SU-DHL-6 (cell line): ENCODE results near the gene FBP1.

ENCODE experiments used
- H2AFZ ChIP-seq: fragments of 200-600 bp; sonication (generic); 2 replicates; pipeline ENCODE4 v1.6.1; 2014; ENCODE audit warnings: low read depth, mild to moderate bottlenecking, moderate library complexity, mixed read lengths, antibody characterized with exemption, low read length; ENCODE audit not compliant: severe bottlenecking
- H3F3A ChIP-seq: fragments of 200-600 bp; shearing (Covaris generic); 2 replicates; pipeline ENCODE4 v1.6.0; 2016; ENCODE audit warnings: antibody characterized with exemption, mild to moderate bottlenecking; ENCODE audit not compliant: insufficient read depth
- H3K27ac ChIP-seq: fragments of 200-600 bp; sonication (generic); 2 replicates; pipeline ENCODE4 v1.5.1; 2016; ENCODE audit warnings: low read depth, mild to moderate bottlenecking, low read length, moderate library complexity, mixed read lengths
- H3K27me3 ChIP-seq: fragments of 200-600 bp; sonication (generic), shearing (Covaris generic); 2 replicates; pipeline ENCODE4 v1.6.0; 2014; ENCODE audit warnings: mild to moderate bottlenecking, low read length
- H3K36me3 ChIP-seq: fragments of 200-600 bp; sonication (generic); 2 replicates; pipeline ENCODE4 v1.6.1; 2014; ENCODE audit warnings: mild to moderate bottlenecking, low read length, mixed read lengths
- H3K4me2 ChIP-seq: fragments of 300-600, 200-600 bp; shearing (Covaris generic), sonication (generic); 2 replicates; pipeline ENCODE4 v1.6.0; 2014; ENCODE audit warnings: low read length, low read depth, mild to moderate bottlenecking; ENCODE audit not compliant: poor library complexity, severe bottlenecking
- H3K4me3 ChIP-seq: fragments of 200-600 bp; sonication (generic); 2 replicates; pipeline ENCODE4 v1.5.1; 2014; ENCODE audit warnings: antibody characterized with exemption, low read length, mild to moderate bottlenecking, mixed read lengths; ENCODE audit not compliant: insufficient read depth, poor library complexity, severe bottlenecking
- H3K79me2 ChIP-seq: fragments of 200-600 bp; sonication (generic); 2 replicates; pipeline ENCODE4 v1.6.1; 2014; ENCODE audit warnings: mild to moderate bottlenecking, low read length, moderate library complexity; ENCODE audit not compliant: insufficient read depth
- H3K9ac ChIP-seq: fragments of 200-600 bp; sonication (generic); 2 replicates; pipeline ENCODE4 v1.7.0; 2014; ENCODE audit warnings: mild to moderate bottlenecking, low read length
- H3K9me2 ChIP-seq: fragments of 200-600 bp; sonication (generic); replicated peaks from 2 replicates; pipeline ENCODE4 v1.6.1; 2014; ENCODE audit warnings: low read length; ENCODE audit not compliant: insufficient read depth
- H3K9me3 ChIP-seq: fragments of 200-600 bp; sonication (generic); 2 replicates; pipeline ENCODE4 v1.6.1; 2014; ENCODE audit warnings: low read length, mixed read lengths; ENCODE audit not compliant: insufficient read depth
- H4K20me1 ChIP-seq: fragments of 200-600 bp; sonication (generic); 2 replicates; pipeline ENCODE4 v1.6.1; 2014; ENCODE audit warnings: low read depth, mild to moderate bottlenecking, antibody characterized with exemption, low read length, moderate library complexity, mixed read lengths
- EZH2phosphoT487 ChIP-seq: fragments of 200-600 bp; sonication (generic), shearing (Covaris generic); conservative IDR thresholded peaks from 2 replicates; pipeline ENCODE4 v1.6.1; 2018; ENCODE audit warnings: mild to moderate bottlenecking, antibody characterized with exemption, low read length, moderate library complexity, mixed read lengths
- TF ChIP-seq, protein P1 (sequence below): fragments of 200-600 bp; sonication (generic); IDR thresholded peaks from one replicate; pipeline ENCODE4 v1.5.1; 2017; ENCODE audit warnings: antibody characterized with exemption, mild to moderate bottlenecking, low read length, moderate library complexity; ENCODE audit not compliant: insufficient read depth, poor library complexity, severe bottlenecking

FBP1 gene

DNA sequence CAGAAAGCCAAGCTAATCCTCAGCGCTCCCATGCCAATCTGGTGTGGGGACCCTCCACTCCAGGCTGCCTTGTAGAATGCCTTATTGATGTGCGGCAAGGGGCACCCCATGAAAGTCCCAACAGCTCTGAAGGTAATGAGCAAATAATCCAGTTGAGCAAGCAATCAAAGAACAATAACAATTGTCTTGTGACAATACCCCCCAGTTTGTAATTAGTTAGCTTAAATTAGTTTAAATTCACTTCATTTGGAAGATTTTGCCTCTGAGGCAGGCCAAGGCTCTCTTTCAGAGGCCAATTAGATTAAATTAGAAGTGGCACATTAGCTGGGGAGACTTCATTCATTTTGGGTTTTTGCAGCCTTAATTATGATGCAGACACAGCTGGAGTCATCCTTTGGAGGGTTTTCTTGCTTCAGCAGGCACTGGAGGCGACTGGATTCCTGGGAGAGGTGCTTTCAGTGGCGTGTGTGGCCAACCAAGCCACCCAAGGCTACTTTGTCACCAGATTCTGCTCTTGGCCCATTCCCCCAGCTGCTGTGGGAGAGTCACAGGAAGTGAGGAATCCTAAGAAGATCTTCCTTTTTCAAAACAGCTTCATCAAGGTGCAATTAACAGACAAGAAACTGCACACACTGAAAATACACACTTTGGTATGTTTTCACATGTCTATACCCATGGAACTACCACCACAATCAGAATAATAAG, 17.9 kb upstream of the FBP1 start:
- Histone ChIP-seq H3K9me3 (no peaks in the 10 kb centered on the region), H3K36me3 (no peaks in the 10 kb centered on the region), H3K4me3 (no peak overlapping the region), H2AFZ (no peak overlapping the region), H4K20me1 (no peaks in the 10 kb centered on the region), H3K9ac (no peak overlapping the region), H3K79me2 (no peaks in the 10 kb centered on the region), H3K4me2 (no peak overlapping the region), H3K27me3 (no peaks in the 10 kb centered on the region), H3F3A (no peaks in the 10 kb centered on the region), H3K27ac (no peak overlapping the region), H3K9me2 (no peaks in the 10 kb centered on the region)
- no peak for TF ChIP-seq EZH2phosphoT487
- TF ChIP-seq, protein P1, sequence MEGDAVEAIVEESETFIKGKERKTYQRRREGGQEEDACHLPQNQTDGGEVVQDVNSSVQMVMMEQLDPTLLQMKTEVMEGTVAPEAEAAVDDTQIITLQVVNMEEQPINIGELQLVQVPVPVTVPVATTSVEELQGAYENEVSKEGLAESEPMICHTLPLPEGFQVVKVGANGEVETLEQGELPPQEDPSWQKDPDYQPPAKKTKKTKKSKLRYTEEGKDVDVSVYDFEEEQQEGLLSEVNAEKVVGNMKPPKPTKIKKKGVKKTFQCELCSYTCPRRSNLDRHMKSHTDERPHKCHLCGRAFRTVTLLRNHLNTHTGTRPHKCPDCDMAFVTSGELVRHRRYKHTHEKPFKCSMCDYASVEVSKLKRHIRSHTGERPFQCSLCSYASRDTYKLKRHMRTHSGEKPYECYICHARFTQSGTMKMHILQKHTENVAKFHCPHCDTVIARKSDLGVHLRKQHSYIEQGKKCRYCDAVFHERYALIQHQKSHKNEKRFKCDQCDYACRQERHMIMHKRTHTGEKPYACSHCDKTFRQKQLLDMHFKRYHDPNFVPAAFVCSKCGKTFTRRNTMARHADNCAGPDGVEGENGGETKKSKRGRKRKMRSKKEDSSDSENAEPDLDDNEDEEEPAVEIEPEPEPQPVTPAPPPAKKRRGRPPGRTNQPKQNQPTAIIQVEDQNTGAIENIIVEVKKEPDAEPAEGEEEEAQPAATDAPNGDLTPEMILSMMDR: no peak

DNA sequence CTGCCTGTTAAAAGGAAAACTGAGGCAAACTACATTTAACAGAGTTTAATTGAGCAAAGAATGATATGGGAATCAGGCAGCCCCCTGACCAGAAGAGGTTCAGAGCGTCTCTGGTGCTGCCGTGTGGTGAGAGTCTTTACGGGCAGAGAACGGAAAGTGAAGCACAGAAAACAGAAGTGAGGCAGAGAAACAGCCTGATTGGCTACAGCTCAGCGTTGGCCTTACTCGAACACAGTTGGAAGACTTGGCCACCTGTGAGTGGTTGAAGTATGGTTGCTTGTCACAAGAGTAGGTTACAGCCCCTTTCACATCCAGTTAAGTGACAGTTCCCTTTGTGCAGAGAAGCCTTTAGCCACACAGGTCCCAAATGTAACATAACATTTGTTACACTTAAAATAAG, 16.9 kb upstream of the FBP1 start:
- H3K4me3 ChIP-seq: no peak overlapping the region
- H3K36me3 ChIP-seq: no peaks in the 10 kb centered on the region
- no peak overlapping the region for H3K27ac ChIP-seq
- H3K9me2 ChIP-seq: no peaks in the 10 kb centered on the region
- H4K20me1 ChIP-seq: no peaks in the 10 kb centered on the region
- H3K9ac ChIP-seq: peak overlapping the region; percentile 13; the same call in 1 of the 2 replicates
- H2AFZ ChIP-seq: peak overlapping the region; percentile 49
- TF ChIP-seq, protein P1: no peak
- TF ChIP-seq EZH2phosphoT487: no peak
- no peaks in the 10 kb centered on the region for H3K9me3 ChIP-seq
- no peaks in the 10 kb centered on the region for H3K79me2 ChIP-seq
- H3K27me3 ChIP-seq: no peaks in the 10 kb centered on the region
- no peaks in the 10 kb centered on the region for H3F3A ChIP-seq
- peak overlapping the region; percentile 49 for H3K4me2 ChIP-seq

DNA sequence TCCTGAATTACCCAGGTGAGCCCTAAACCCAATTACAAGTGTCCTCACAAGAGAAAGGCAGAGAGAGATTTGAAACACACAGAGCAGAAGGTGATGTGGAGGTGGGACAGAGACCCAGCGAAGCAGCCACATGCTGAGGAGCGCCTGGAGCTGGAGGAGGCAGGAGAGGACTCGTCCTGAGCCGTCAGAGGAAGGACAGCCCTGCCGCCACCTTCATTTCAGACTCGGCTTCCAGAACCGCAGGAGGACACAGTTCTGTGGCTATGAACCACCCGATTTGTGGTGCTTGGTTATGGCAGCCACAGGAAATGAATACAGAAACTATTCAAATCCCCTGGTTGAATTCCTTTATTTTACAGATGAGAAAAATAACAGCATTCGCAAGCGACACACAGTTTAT, 16.4 kb upstream of the FBP1 start:
- H3K9ac ChIP-seq: peak overlapping the region; percentile 13; the same call in 1 of the 2 replicates
- H3K36me3 ChIP-seq: no peaks in the 10 kb centered on the region
- H4K20me1 ChIP-seq: no peaks in the 10 kb centered on the region
- H3K27me3 ChIP-seq: no peaks in the 10 kb centered on the region
- H3K4me2 ChIP-seq: peak overlapping the region; percentile 49
- H3F3A ChIP-seq: no peaks in the 10 kb centered on the region
- TF ChIP-seq EZH2phosphoT487: no peak
- TF ChIP-seq, protein P1: no peak
- H3K4me3 ChIP-seq: no peak overlapping the region
- no peak overlapping the region for H3K27ac ChIP-seq
- no peaks in the 10 kb centered on the region for H3K79me2 ChIP-seq
- no peaks in the 10 kb centered on the region for H3K9me2 ChIP-seq
- H2AFZ ChIP-seq: peak overlapping the region; percentile 49
- no peaks in the 10 kb centered on the region for H3K9me3 ChIP-seq
